Hepatocyte (in vitro differentiated cells): Measurements from ENCODE around the gene WDR72. TPM values are rescaled to one million over a fixed set of nuclear protein-coding genes. Genes with fewer than 3 reads are reported as not detected.

Source experiments
- DNase-seq: peaks from one replicate; pipeline ENCODE4 v3.0.0-alpha.2; 2016; ENCODE audit warnings: low spot score
- H2AFZ ChIP-seq: fragments of 200-600 bp; sonication (generic); 2 replicates; pipeline ENCODE4 v1.6.0; 2016; ENCODE audit warnings: antibody characterized with exemption, mild to moderate bottlenecking
- H3K27ac ChIP-seq: fragments of 200-600 bp; sonication (generic); 2 replicates; pipeline ENCODE4 v1.5.1; 2016; ENCODE audit warnings: mild to moderate bottlenecking
- H3K27me3 ChIP-seq: fragments of 200-600 bp; sonication (generic); 2 replicates; pipeline ENCODE4 v1.6.1; 2016
- H3K36me3 ChIP-seq: fragments of 200-600 bp; sonication (generic); replicated peaks from 2 replicates; pipeline ENCODE4 v1.5.1; 2016; ENCODE audit warnings: low read depth; ENCODE audit not compliant: insufficient read depth
- H3K4me1 ChIP-seq: fragments of 200-600 bp; sonication (generic); 2 replicates; pipeline ENCODE4 v1.5.1; 2016; ENCODE audit warnings: mild to moderate bottlenecking, moderate library complexity; ENCODE audit not compliant: insufficient read depth
- H3K4me2 ChIP-seq: fragments of 200-600 bp; sonication (generic); 2 replicates; pipeline ENCODE4 v1.6.0; 2016
- H3K4me3 ChIP-seq: fragments of 200-600 bp; sonication (generic); 2 replicates; pipeline ENCODE4 v1.5.1; 2016; ENCODE audit warnings: mild to moderate bottlenecking
- H3K79me2 ChIP-seq: fragments of 200-600 bp; sonication (generic); 2 replicates; pipeline ENCODE4 v1.6.0; 2017; ENCODE audit warnings: mild to moderate bottlenecking
- H3K9me2 ChIP-seq: fragments of 200-600 bp; sonication (generic); replicated peaks from 2 replicates; pipeline ENCODE4 v1.6.0; 2017; ENCODE audit warnings: mild to moderate bottlenecking; ENCODE audit not compliant: insufficient read depth
- H3K9me3 ChIP-seq: fragments of 200-600 bp; sonication (generic); 2 replicates; pipeline ENCODE4 v1.5.1; 2016; ENCODE audit warnings: low read depth, mild to moderate bottlenecking
- H4K20me1 ChIP-seq: fragments of 200-600 bp; sonication (generic); 2 replicates; pipeline ENCODE4 v1.6.0; 2016; ENCODE audit warnings: mild to moderate bottlenecking; ENCODE audit not compliant: insufficient read depth, poor library complexity, severe bottlenecking
- EZH2 ChIP-seq: fragments of 200-600 bp; sonication (generic); IDR thresholded peaks from 2 replicates; pipeline ENCODE4 v1.6.1; 2016; ENCODE audit warnings: antibody characterized with exemption, mild to moderate bottlenecking, borderline replicate concordance
- EZH2phosphoT487 ChIP-seq: fragments of 200-600 bp; sonication (generic); IDR thresholded peaks from one replicate; pipeline ENCODE4 v1.6.1; 2018; ENCODE audit warnings: antibody characterized with exemption, mild to moderate bottlenecking, low read depth, moderate library complexity; ENCODE audit not compliant: unreplicated experiment, severe bottlenecking
- WGBS: methylation state at CpG from one replicate; pipeline ENCODE4 v1.1.6; 2016; ENCODE audit warnings: low lambda C conversion rate; ENCODE audit errors: missing lambda C conversion rate; 5-methylcytosine and 5-hydroxymethylcytosine counted together
- polyA plus RNA-seq: library from polyadenylated mRNA; unstranded; fragments of >200 nt; fragmentation: Nextera tagmentation; extraction: Ambion mirVana; gene quantifications from 2 replicates; pipeline ENCODE4 v1.2.1, GENCODE V29; 2016
- total RNA-seq: library from RNA; depleted of rRNA; stranded (reverse); fragments of >200 nt; gene quantifications from 2 replicates; pipeline ENCODE4 v1.2.3, GENCODE V29; 2014
- TF ChIP-seq, protein P1 (sequence below): fragments of 200-600 bp; sonication (generic); IDR thresholded peaks from 2 replicates; pipeline ENCODE4 v1.5.1; 2016; ENCODE audit warnings: antibody characterized with exemption, mild to moderate bottlenecking; ENCODE audit not compliant: poor library complexity

WDR72 gene
- total and polyA plus RNA-seq, 2 experiments from 2014 or later: 3.5 to 6.4 TPM

DNA sequence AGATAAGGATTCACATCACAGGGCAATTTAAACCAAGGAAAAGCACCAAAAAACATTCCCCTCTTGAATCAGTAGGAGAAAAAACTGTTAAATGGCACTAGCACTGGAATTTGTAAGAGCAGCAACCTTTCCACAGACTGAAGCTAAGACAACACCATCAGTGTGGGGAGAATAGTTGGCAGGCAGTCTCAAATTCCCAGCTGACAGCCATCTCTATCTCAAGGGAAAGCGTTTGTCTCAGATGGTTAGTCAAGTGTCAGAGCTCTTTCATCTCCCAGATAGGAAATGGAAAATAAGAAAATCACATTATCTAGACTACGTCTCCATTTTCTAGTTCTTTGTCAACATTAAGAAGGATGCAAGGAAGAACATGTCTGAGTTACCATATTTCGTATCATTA lies 228.7 kb downstream of the WDR72 start:
- TF ChIP-seq EZH2phosphoT487 (no peak), EZH2 (no peak)
- TF ChIP-seq, protein P1, sequence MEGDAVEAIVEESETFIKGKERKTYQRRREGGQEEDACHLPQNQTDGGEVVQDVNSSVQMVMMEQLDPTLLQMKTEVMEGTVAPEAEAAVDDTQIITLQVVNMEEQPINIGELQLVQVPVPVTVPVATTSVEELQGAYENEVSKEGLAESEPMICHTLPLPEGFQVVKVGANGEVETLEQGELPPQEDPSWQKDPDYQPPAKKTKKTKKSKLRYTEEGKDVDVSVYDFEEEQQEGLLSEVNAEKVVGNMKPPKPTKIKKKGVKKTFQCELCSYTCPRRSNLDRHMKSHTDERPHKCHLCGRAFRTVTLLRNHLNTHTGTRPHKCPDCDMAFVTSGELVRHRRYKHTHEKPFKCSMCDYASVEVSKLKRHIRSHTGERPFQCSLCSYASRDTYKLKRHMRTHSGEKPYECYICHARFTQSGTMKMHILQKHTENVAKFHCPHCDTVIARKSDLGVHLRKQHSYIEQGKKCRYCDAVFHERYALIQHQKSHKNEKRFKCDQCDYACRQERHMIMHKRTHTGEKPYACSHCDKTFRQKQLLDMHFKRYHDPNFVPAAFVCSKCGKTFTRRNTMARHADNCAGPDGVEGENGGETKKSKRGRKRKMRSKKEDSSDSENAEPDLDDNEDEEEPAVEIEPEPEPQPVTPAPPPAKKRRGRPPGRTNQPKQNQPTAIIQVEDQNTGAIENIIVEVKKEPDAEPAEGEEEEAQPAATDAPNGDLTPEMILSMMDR: no peak
- Histone ChIP-seq H4K20me1 (no peaks in the 10 kb centered on the region), H3K9me2 (no peaks in the 10 kb centered on the region), H3K27me3 (no peaks in the 10 kb centered on the region), H3K4me3 (no peak overlapping the region), H3K36me3 (no peaks in the 10 kb centered on the region), H3K4me2 (no peak overlapping the region), H3K27ac (no peak overlapping the region), H2AFZ (no peak overlapping the region), H3K9me3 (no peaks in the 10 kb centered on the region), H3K4me1 (no peaks in the 10 kb centered on the region), H3K79me2 (no peaks in the 10 kb centered on the region)
- 65% methylated on average over 3 of the region's 3 CpGs for WGBS
- DNase-seq: no peak

DNA sequence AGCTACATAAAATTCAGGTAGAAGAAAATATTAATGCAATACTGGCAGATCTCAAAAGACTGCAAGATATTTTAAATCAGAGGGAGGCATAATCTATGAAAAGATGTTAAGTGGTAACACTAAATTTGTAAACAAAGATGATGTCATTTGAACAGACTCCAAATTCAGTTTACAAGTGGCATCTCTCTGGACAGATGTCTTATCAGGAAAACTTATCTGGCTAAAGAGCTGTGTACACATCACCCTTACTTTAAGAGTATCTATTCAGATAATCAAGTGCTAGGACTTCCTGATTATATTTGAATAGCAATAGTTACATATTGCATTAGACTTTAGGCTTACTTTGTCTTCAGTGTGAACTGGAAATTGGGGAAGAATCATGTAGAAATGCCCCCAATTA lies 231.5 kb downstream of the WDR72 start:
- Histone ChIP-seq H3K27me3 (no peaks in the 10 kb centered on the region), H3K4me3 (no peak overlapping the region), H4K20me1 (no peaks in the 10 kb centered on the region), H3K9me2 (no peaks in the 10 kb centered on the region), H2AFZ (no peak overlapping the region), H3K9me3 (no peaks in the 10 kb centered on the region), H3K4me1 (no peaks in the 10 kb centered on the region), H3K4me2 (no peak overlapping the region), H3K36me3 (no peaks in the 10 kb centered on the region), H3K27ac (no peak overlapping the region), H3K79me2 (no peaks in the 10 kb centered on the region)
- TF ChIP-seq EZH2phosphoT487 (no peak), EZH2 (no peak)
- DNase-seq: no peak

DNA sequence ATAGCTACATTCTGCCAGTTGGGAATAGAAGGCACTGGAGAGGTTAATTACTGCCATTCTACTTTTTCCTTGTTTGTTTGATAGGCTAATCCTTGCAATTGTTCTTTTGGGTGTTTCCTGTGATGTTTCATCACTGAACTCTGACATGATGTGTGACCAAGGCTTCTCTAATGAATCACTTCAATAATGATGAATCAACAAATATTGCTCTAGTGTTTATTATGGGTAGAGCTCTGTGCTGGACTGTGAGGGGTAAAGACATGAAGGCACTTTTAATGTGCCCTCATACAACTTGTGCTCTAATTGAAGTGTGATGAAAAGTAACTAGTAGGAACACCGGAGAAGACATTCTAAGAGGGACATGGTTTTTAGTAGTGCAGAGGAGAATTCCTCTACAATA lies 233.6 kb downstream of the WDR72 start:
- H3K27me3 ChIP-seq: no peaks in the 10 kb centered on the region
- no peaks in the 10 kb centered on the region for H3K9me2 ChIP-seq
- H3K27ac ChIP-seq: no peak overlapping the region
- H3K4me3 ChIP-seq: no peak overlapping the region
- no peaks in the 10 kb centered on the region for H3K9me3 ChIP-seq
- H3K4me1 ChIP-seq: no peaks in the 10 kb centered on the region
- H3K36me3 ChIP-seq: no peaks in the 10 kb centered on the region
- WGBS: 0% methylated on average over 1 of the region's 1 CpG
- H2AFZ ChIP-seq: no peak overlapping the region
- no peak overlapping the region for H3K4me2 ChIP-seq
- no peak for DNase-seq
- H3K79me2 ChIP-seq: no peaks in the 10 kb centered on the region
- no peaks in the 10 kb centered on the region for H4K20me1 ChIP-seq
- TF ChIP-seq, protein P1: no peak

DNA sequence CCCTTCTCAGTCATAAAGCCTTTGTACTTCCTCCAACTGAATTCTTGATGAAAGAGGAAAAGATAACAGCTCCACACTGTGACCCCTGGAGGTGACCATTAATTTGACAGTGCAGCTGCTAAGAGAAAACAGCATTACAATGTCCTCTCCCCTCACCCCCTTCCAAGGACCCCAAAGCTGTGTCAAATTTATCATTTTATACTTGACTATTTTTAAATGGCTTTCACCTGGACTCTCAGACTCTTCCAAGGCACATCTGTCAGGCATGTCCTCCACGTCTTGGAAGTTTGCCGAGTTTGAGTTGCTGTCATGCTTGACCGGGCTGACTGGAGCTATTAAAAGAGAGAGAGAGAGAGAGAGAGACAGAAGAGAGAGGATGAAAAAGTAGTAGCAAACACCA lies 236.5 kb downstream of the WDR72 start:
- DNase-seq: no peak
- Histone ChIP-seq H3K36me3 (no peaks in the 10 kb centered on the region), H3K79me2 (no peaks in the 10 kb centered on the region), H3K27ac (no peak overlapping the region), H2AFZ (no peak overlapping the region), H3K4me3 (no peak overlapping the region), H4K20me1 (no peaks in the 10 kb centered on the region), H3K9me2 (no peaks in the 10 kb centered on the region), H3K4me2 (no peak overlapping the region), H3K4me1 (no peaks in the 10 kb centered on the region), H3K27me3 (no peaks in the 10 kb centered on the region), H3K9me3 (no peaks in the 10 kb centered on the region)
- TF ChIP-seq EZH2 (no peak), EZH2phosphoT487 (no peak)
- WGBS: 60% methylated on average over 3 of the region's 3 CpGs
